GM21423 (cell line): Measurements from ENCODE around the gene STAC3.

Experiments
- ATAC-seq: cut with Tn5 transposase; IDR thresholded peaks from one replicate; pipeline ENCODE4 v1.9.1; 2021; ENCODE audit warnings: mild to moderate bottlenecking, moderate library complexity; ENCODE audit not compliant: unreplicated experiment

Gene STAC3

DNA sequence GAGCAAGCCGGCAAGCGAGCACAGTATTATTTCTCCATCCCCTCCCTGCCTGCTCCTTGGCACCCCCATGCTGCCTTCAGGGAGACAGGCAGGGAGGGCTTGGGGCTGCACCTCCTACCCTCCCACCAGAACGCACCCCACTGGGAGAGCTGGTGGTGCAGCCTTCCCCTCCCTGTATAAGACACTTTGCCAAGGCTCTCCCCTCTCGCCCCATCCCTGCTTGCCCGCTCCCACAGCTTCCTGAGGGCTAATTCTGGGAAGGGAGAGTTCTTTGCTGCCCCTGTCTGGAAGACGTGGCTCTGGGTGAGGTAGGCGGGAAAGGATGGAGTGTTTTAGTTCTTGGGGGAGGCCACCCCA is 38.3 kb downstream of the STAC3 start:
- ATAC-seq = no peak

DNA sequence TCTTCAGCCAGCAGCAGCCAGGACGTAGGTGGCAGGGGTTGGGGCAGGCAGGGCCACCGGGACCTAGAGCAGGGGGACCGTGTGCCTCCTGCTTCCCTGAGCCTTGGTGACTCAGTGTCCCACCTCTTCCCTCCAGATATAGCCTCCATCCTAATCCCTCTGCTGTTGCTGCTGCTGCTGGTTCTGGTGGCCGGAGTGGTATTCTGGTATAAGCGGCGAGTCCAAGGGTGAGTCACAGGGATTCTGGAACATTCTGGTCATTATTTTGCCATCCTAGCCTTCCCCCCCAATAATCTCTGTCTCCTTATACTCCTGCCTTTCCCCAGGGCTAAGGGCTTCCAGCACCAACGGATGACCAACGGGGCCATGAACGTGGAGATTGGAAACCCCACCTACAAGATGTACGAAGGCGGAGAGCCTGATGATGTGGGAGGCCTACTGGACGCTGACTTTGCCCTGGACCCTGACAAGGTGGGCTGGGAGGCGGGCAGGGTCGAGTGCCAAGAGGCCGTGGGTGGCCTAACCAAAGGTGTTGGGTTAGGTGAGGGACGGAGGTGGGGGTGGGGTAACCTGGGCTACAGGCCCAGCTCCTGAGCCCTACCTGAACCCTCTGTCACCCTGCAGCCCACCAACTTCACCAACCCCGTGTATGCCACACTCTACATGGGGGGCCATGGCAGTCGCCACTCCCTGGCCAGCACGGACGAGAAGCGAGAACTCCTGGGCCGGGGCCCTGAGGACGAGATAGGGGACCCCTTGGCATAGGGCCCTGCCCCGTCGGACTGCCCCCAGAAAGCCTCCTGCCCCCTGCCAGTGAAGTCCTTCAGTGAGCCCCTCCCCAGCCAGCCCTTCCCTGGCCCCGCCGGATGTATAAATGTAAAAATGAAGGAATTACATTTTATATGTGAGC is 38.9 kb downstream of the STAC3 start:
- no peak for ATAC-seq

DNA sequence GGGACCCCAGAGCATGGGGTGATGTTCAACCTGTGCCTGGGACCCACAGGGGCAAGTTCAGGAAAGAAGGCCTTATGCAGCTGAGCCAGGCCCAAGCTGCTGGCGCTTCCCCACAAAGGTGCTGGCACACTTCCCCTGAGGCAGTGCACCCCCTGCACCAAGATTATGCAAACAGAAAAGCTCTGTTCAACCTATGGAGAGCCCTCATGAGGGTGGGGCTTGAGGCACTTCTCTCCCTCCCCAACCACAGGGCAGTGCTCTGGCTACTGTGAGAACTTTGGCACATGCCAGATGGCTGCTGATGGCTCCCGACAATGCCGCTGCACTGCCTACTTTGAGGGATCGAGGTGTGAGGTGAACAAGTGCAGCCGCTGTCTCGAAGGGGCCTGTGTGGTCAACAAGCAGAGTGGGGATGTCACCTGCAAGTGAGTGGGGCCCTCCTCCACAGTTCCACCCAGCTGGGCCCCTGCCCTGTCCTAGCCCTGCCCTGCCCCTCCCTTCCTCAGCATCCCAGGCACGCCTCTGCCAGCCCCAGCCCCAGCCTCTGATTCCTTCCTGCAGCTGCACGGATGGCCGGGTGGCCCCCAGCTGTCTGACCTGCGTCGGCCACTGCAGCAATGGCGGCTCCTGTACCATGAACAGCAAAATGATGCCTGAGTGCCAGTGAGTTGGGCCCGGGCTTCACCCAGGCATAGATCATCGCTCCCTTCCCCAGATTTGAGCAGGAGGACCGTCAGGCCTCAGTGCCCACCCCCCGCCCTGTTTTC is 39.9 kb downstream of the STAC3 start:
- no peak for ATAC-seq

DNA sequence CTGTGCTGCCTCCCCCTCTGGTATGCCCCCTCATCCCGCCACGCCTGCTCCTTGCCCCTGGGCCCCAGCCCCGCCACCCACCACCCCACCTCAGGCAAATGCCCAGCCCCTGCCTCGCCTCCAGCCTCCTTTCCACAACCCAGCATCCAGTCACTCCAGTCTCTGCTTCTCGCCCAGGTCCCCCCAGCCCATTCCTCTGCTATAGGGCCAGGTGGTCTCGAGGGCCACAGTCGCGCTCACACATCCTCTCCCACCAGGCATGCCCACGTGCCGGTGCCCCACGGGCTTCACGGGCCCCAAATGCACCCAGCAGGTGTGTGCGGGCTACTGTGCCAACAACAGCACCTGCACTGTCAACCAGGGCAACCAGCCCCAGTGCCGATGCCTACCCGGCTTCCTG is 40.5 kb downstream of the STAC3 start:
- ATAC-seq = no peak

DNA sequence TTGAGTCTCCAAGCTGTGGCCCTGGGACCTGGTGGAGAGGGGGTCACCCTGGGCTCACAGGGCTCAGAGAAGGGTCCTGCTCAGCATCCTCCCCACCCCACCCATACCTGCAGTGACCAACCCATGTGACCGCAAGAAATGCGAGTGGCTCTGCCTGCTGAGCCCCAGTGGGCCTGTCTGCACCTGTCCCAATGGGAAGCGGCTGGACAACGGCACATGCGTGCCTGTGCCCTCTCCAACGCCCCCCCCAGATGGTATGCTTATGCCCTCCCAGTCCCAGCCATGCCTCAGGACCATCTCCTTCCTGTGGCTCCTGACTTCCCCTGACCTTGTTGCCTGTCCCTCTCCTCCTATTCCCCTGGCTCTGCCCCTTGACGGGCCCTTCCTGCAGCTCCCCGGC is 41.1 kb downstream of the STAC3 start:
- ATAC-seq = no peak

DNA sequence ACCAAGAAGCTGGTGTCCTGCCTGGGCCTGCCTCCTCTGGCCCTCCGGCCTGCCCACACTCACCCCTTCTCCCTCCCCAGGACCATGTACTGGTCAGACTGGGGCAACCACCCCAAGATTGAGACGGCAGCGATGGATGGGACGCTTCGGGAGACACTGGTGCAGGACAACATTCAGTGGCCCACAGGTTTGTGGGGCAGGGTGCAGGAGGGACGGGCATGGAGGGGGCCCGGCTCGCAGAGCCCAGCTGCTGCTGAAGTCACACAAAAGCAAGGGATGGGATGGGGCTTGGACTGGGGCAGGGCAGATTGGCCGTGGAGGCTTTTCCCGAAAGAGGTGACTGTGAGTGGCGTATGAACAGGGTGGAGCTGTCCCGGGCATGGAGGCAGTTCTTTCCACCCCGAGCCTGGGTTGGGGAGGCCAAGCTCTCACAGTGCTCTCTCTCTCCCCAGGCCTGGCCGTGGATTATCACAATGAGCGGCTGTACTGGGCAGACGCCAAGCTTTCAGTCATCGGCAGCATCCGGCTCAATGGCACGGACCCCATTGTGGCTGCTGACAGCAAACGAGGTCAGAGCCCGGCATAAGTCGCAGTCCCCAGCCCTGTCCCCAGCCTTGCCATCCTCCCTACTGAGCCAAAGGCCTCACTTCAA is 42.2 kb downstream of the STAC3 start:
- no peak for ATAC-seq

DNA sequence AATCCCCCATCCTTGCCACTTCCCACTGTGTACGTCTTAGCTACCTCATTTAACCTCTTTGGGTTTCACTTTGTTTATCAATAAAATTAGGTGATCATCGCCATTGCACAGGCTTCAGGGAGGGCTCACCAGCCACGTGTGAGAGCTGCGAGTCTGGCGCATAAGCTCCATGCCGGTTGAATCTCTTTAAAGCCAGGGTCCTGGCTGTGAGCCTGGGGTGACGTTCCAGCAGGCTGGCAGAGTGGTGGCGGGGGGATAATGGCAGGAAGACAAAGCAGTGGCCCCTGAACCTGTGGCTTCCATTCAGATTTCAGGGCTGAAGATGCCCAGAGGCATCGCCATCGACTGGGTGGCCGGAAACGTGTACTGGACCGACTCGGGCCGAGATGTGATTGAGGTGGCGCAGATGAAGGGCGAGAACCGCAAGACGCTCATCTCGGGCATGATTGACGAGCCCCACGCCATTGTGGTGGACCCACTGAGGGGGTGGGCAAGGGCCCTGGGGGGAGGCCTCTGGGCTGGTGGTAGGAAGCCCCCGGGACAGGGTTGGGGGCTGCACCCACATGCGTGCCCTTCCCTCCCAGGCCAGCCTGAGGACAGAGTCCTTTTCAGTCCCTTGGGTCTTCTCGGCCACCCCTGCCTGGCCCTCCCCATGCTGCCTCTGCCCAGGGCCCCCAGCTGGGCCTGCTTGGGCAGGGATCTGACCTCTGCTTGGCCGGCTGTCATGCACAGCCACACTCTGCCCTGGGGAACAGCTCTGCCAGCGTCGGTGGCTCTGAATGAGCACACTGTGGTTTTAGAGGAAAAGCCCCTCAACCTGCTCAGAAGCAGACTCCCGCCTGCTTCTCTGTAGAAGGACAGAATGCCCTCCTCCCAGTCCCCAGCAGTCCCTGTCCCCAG is 43.0 kb downstream of the STAC3 start:
- ATAC-seq = no peak

DNA sequence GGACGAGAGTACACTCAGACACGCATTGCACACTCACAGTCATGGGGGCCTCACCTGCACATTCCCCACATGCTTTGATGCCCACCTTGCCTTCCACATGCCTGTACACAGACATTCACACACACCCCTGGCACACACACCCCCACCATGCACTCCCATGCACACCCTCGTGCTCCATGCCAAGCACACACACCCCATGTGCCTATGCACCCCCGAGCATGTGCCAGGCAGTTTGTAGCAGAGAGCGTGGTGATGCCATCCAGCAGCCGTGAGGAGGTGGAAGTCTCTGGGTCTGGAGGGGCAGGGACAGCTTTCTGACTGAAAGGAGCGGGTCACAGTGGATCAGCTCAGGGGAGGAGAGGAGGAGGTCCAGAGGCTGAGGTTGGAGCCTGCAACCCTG is 45.1 kb downstream of the STAC3 start:
- no peak for ATAC-seq

DNA sequence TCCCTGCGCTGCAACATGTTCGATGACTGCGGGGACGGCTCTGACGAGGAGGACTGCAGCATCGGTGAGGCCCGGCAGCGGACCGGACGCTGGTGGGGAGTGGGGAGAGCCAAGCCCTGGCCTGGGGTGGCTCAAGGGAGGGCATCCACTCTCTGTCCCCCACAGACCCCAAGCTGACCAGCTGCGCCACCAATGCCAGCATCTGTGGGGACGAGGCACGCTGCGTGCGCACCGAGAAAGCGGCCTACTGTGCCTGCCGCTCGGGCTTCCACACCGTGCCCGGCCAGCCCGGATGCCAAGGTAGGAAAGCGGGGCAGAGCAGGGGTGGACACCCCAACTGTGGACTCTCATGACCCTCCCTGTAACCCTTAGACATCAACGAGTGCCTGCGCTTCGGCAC is 45.8 kb downstream of the STAC3 start:
- no peak for ATAC-seq

DNA sequence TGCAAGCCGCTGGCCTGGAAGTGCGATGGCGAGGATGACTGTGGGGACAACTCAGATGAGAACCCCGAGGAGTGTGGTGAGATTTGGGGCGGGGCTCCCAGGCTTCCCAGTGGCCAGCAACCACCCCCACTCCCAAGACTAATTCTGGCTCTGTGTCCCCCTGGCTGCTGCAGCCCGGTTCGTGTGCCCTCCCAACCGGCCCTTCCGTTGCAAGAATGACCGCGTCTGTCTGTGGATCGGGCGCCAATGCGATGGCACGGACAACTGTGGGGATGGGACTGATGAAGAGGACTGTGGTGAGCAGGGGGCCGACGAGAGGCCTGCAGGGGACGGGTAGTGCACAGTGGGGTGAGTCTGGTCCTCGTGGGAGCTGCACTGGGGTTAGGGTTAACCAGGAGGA is 46.5 kb downstream of the STAC3 start:
- no peak for ATAC-seq

DNA sequence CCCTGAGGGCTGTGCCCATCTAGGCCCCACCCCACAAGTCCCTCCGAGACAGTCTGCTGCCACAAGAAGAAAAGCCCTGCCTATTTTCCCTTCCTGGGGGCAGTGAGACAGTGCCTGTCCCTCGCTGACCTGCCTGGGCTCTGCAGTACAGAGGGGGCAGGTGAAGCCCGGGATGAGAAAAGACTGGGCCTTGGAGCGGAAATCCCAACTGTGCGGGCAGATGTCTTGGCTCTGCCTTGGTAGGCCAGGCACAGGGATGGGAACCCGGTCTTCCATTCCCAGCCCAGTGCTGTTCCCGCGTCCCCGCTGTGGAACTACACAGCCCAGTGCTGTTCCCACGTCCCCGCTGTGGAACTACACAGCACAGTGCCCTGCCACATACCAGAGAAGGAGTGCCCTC is 47.2 kb downstream of the STAC3 start:
- no peak for ATAC-seq

DNA sequence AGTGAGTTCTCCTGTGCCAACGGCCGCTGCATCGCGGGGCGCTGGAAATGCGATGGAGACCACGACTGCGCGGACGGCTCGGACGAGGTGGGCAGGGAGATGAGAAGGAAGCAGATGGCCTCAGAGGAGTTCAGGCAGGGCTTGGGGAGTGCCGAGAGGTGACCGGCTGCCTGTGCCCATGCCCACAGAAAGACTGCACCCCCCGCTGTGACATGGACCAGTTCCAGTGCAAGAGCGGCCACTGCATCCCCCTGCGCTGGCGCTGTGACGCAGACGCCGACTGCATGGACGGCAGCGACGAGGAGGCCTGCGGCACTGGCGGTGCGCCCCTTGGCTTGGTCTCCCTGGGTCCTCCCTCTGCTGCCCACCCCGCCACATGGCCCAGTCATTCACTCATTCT is 47.8 kb downstream of the STAC3 start:
- ATAC-seq = no peak

DNA sequence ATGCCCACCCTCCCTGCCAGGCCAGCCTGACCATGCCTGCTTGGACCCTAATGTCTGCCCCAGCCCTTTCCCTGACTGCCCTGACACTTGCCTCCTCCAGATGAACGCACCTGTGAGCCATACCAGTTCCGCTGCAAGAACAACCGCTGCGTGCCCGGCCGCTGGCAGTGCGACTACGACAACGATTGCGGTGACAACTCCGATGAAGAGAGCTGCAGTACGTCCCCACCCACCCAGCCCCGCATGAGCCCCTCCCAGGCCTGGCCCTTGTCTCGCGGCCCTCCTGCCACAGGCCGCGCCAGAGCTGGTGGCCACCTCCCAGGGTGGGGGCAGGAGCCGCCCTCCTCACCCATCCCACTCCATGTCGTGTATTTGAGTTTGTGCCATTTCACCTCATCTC is 48.7 kb downstream of the STAC3 start:
- no peak for ATAC-seq

DNA sequence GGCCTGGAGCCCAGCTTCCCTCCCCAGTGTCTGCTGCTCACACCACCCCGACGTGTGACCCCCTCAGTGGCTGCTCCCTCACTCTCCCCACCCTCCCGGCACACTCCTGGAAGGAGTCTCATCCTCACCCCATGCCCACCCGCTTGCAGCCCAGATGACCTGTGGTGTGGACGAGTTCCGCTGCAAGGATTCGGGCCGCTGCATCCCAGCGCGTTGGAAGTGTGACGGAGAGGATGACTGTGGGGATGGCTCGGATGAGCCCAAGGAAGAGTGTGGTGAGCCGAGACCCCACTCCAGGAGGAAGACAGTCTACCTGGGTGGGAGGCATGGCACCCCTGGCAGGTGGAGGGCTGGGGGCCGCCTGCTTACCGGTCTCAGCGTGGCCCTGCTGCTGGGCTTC is 49.4 kb downstream of the STAC3 start:
- no peak for ATAC-seq

DNA sequence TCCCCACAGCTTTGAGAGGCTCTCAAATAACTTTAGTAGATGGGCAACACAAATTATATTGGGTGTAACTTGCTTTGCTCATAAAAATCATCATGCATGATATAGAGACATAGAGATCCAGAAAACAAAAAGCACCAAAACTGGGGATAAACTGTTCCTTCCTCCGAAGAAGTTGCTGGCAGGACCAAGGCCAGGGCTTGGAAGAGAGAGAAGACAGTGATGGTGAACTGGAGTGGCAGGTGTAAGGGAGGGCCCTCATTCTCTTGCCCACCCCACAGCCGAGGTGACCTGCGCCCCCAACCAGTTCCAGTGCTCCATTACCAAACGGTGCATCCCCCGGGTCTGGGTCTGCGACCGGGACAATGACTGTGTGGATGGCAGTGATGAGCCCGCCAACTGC is 49.8 kb downstream of the STAC3 start:
- no peak for ATAC-seq

DNA sequence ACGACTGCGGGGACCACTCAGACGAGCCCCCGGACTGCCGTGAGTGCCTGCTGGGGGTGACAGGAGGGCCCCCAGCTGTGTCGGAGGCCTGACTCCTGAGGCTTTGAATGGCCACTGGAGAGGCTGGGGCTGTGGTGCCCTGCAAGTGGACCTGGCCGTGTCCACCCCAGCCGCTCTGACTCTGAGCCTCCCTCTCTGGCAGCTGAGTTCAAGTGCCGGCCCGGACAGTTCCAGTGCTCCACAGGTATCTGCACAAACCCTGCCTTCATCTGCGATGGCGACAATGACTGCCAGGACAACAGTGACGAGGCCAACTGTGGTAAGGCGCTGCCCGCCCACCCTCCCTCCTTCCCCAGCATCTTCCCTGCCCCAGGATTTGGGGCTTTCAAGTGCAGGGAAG is 50.5 kb downstream of the STAC3 start:
- no peak for ATAC-seq

DNA sequence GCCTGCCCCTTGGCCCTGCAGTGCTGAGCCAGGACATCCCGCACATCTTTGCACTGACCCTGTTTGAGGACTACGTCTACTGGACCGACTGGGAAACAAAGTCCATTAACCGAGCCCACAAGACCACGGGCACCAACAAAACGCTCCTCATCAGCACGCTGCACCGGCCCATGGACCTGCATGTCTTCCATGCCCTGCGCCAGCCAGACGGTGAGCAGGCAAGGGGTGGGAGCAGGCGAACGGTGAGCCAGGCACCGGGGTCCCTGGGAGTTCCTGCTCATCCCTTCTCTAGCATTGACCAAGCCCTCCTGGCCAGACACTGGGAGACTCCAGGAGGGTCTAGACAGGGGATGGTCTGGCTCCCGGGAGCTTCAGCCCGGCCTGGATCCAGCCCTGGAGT is 51.8 kb downstream of the STAC3 start:
- ATAC-seq = no peak

DNA sequence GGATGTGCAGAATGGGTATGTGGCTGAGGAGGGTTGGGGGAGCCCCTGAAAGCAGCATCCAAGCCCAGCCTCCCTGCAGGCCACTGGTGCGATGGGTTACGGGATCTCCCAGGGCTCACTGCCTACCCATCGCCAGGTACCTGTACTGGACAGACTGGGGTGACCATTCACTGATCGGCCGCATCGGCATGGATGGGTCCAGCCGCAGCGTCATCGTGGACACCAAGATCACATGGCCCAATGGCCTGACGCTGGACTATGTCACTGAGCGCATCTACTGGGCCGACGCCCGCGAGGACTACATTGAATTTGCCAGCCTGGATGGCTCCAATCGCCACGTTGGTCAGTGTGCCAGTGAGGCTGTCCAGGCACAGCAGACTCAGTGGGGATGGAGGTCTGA is 52.7 kb downstream of the STAC3 start:
- ATAC-seq = no peak

DNA sequence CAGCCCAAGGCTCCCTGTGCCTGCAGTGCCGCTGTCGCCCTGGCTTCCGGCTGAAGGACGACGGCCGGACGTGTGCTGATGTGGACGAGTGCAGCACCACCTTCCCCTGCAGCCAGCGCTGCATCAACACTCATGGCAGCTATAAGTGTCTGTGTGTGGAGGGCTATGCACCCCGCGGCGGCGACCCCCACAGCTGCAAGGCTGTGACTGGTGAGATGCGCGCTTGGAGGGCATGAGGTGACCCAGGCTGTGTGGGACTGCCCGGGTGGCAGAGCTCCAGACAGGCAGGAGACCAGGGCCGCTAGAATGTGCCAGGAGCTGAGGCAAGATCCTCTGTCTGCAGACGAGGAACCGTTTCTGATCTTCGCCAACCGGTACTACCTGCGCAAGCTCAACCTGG is 54.0 kb downstream of the STAC3 start:
- ATAC-seq = no peak

DNA sequence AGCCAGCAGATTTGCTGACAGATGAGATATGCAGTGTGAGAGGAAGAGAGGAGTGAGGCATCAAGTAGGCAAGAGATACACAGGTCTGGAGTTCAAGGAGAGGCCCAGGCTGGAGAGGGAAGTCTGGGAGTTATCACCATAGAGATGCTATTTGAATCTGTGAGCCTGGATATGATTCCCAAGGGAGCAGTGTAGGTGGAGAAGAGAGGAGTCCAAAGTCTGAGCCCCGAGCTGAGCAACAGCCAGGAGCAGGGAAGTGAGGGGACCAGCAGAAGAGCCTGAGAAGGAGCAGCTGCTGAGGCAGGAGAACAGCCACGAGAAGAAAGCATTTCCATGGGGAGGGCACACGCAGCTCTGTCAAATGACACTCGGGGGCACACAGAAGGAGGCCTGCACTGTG is 54.5 kb downstream of the STAC3 start:
- no peak for ATAC-seq
